CD4-positive, CD25-positive, alpha-beta regulatory T cell (primary cell): ENCODE measurements around the gene MCAT. TPM values are rescaled to one million over a fixed set of nuclear protein-coding genes. Genes with fewer than 3 reads are reported as not detected.
A peak's percentile ranks its signal among the peaks of the same experiment; 100 is the strongest.

Experiments used
- ATAC-seq, 2 donors: fragments of 150-1000 bp; cut with Tn5 transposase; one replicate each; pipeline ENCODE4 v1.10.0; 2021; ENCODE audit warnings: low read depth in 2 of 2, moderate number of reproducible peaks in 2 of 2, moderate library complexity in 1 of 2
- DNase-seq, 3 donors: peaks; one replicate each; pipeline versions ENCODE4 v3.0.0 to v3.0.0-alpha.2; 2012 to 2022; ENCODE audit warnings: mixed read lengths in 1 of 3
- H3K27ac ChIP-seq: one replicate; pipeline ENCODE4 v1.7.0; 2013; ENCODE audit warnings: mild to moderate bottlenecking, low read length; ENCODE audit not compliant: insufficient read depth, poor library complexity, severe bottlenecking
- H3K27me3 ChIP-seq: one replicate; pipeline ENCODE4 v1.7.0; 2013; ENCODE audit warnings: low read length; ENCODE audit not compliant: control insufficient read depth, insufficient read depth
- H3K36me3 ChIP-seq: one replicate; pipeline ENCODE4 v1.7.0; 2013; ENCODE audit warnings: mild to moderate bottlenecking, low read length, moderate library complexity; ENCODE audit not compliant: control insufficient read depth, insufficient read depth
- H3K4me1 ChIP-seq: 2 replicates; pipeline ENCODE4 v1.7.0; 2013; ENCODE audit warnings: mild to moderate bottlenecking, low read length; ENCODE audit not compliant: insufficient read depth, control insufficient read depth, poor library complexity, severe bottlenecking
- H3K4me3 ChIP-seq: one replicate; pipeline ENCODE4 v1.7.0; 2013; ENCODE audit warnings: low read depth, mild to moderate bottlenecking, low read length, moderate library complexity
- H3K9me3 ChIP-seq, 2 experiments: 1 replicate in 1 of 2; 2 replicates in 1 of 2; pipeline ENCODE4 v1.7.0; 2013; ENCODE audit warnings: low read length in 2 of 2, mild to moderate bottlenecking in 1 of 2, moderate library complexity in 1 of 2; ENCODE audit not compliant: control insufficient read depth in 2 of 2
- H3K27ac Mint-ChIP-seq, 3 donors: one replicate each; pipeline ENCODE4 v1.8.0; 2020 to 2022; ENCODE audit warnings: mild to moderate bottlenecking in 3 of 3, mixed read lengths in 3 of 3, moderate library complexity in 2 of 3
- H3K27me3 Mint-ChIP-seq: one replicate; pipeline ENCODE4 v1.8.0; 2022; ENCODE audit warnings: mild to moderate bottlenecking, mixed read lengths
- H3K36me3 Mint-ChIP-seq: one replicate; pipeline ENCODE4 v1.8.0; 2020; ENCODE audit warnings: mixed read lengths
- H3K4me1 Mint-ChIP-seq, 4 donors: one replicate each; pipeline ENCODE4 v1.8.0; 2020 to 2022; ENCODE audit warnings: mixed read lengths in 4 of 4, mild to moderate bottlenecking in 1 of 4
- H3K4me3 Mint-ChIP-seq, 4 donors: one replicate each; pipeline ENCODE4 v1.8.0; 2020 to 2022; ENCODE audit warnings: mild to moderate bottlenecking in 4 of 4, mixed read lengths in 4 of 4, moderate library complexity in 3 of 4
- H3K9me3 Mint-ChIP-seq, 7 donors: one replicate each; pipeline ENCODE4 v1.8.0; 2020 to 2022; ENCODE audit warnings: mixed read lengths in 7 of 7, mild to moderate bottlenecking in 3 of 7, moderate library complexity in 2 of 7
- polyA plus RNA-seq, 4 donors: library from polyadenylated mRNA; unstranded; fragments of 300-500 nt; fragmentation: Illumina TruSeq; gene quantifications; one replicate each; pipeline ENCODE4 v1.2.3, GENCODE V29; 2021
- total RNA-seq: library from RNA; stranded (reverse); gene quantifications from one replicate; pipeline ENCODE4 v1.2.3, GENCODE V29; 2022

The MCAT gene
- total and polyA plus RNA-seq, 5 donors from 2014 or later, result 5.4 to 9.8 (median 8.4) TPM

DNA sequence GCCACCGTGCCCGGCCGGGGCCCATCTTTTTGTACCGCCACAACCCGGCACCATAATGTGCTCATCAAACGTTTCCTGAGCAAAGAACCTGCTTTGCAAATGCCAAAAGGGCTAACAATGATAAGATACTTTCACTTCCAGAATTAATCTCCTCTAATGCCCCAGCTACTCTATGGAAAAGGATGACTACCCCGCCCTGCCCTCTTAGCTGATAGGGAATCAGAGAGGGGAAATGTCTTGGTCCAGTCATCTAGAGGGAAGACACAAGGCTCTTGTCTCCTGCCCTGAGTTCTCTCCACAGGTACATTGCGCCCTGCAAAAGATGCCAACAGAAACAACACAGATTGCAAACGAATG is 54.6 kb downstream of the MCAT start:
- H3K4me3 Mint-ChIP-seq, result peak overlapping the region; percentile 91 to 95 (median 92)
- H3K27me3 ChIP-seq, result no peaks in the 10 kb centered on the region
- H3K36me3 Mint-ChIP-seq, result peaks cover 5% of the 10 kb centered on the region
- H3K27me3 Mint-ChIP-seq, result no peaks in the 10 kb centered on the region
- H3K4me3 ChIP-seq, result peak overlapping the region; percentile 93
- H3K9me3 Mint-ChIP-seq, result no peaks in the 10 kb centered on the region
- H3K27ac Mint-ChIP-seq, result peak overlapping the region in 2 of 3 donors; percentile 43 to 87
- DNase-seq (no peak), ATAC-seq (no peak)
- peak overlapping the region; percentile 56 for H3K27ac ChIP-seq
- H3K4me1 ChIP-seq, result peaks cover 15% of the 10 kb centered on the region
- H3K36me3 ChIP-seq, result no peaks in the 10 kb centered on the region
- no peaks in the 10 kb centered on the region for H3K9me3 ChIP-seq
- H3K4me1 Mint-ChIP-seq, result peaks cover 0 to 20% (median 11%) of the 10 kb centered on the region in 4 donors

DNA sequence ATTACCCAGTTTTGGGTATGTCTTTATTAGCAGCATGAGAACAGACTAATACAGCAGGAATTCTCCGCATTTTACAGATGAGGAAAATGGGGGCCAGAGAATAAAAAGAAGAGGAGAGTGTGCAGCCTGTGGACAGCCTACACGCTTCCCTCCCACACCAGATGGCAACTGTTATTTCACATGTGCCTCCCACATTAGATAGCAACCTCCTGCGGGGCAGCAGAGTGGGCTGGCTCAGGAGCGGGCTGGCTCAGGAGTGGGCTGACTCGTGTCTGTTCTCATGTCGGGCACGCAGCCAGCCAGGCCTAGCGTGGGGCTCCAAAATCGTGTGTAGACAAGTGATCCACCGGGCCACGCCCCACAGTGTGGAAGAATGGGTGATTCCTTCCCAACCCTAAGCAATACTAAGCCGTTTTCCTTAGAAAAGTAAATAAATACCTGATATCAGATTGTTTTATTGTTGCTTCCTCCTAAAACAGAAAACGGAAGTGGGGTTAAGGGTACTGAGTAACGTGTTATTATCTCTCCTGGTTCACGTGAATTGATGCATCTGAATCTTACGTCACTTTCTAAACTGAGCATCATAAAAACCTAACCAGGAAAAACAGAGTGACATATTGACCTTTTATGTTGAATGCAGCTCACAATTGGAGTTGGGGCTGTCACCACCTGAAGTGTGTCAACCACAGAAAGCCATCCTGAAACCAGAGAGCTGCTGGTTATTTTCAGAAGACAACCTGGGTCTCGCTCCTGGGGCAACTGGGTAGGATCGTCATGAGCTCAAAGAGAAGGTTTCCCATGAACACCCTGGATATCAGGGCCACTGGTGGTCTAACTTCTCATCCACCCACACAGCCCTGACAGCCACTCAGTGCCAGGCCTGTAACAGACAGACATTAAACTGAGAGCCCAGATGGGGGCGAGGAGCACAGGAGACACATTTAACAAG is 57.3 kb downstream of the MCAT start:
- H3K9me3 Mint-ChIP-seq, result no peaks in the 10 kb centered on the region
- H3K27ac Mint-ChIP-seq, result peak overlapping the region in 2 of 3 donors; percentile 31 to 48
- peak overlapping the region; percentile 33 to 75 (median 52) for H3K4me3 Mint-ChIP-seq
- H3K9me3 ChIP-seq, result no peaks in the 10 kb centered on the region
- H3K27me3 ChIP-seq, result no peaks in the 10 kb centered on the region
- DNase-seq, result peak in 1 of 3 donors; percentile 29
- no peak for ATAC-seq
- no peak overlapping the region for H3K4me3 ChIP-seq
- H3K4me1 ChIP-seq, result peaks cover 15% of the 10 kb centered on the region
- no peak overlapping the region for H3K27ac ChIP-seq
- peaks cover 0 to 20% (median 11%) of the 10 kb centered on the region in 4 donors for H3K4me1 Mint-ChIP-seq
- peaks cover 5% of the 10 kb centered on the region for H3K36me3 Mint-ChIP-seq
- H3K27me3 Mint-ChIP-seq, result no peaks in the 10 kb centered on the region
- no peaks in the 10 kb centered on the region for H3K36me3 ChIP-seq

Other genes starting within 250 kb of the MCAT start
- 60.8 TPM for gene PACSIN2, start 128.2 kb downstream of the MCAT start, total RNA-seq
- gene PACSIN2, start 128.2 kb downstream of the MCAT start, polyA plus RNA-seq, result 10 to 100 TPM; 27.5 to 38.1 (median 34.7) TPM
- 4.2 TPM for gene TTLL1, start 54.0 kb downstream of the MCAT start, total RNA-seq
- gene TTLL1, start 54.0 kb downstream of the MCAT start, polyA plus RNA-seq, result 1 to 10 TPM; 7.5 to 8.1 (median 7.9) TPM
- gene BIK, start 32.6 kb downstream of the MCAT start, total RNA-seq, result 1.7 TPM
- gene BIK, start 32.6 kb downstream of the MCAT start, polyA plus RNA-seq, result 1 to 10 TPM; 4.7 to 10.0 (median 7.5) TPM
- 79.9 TPM for gene TSPO, start 8.2 kb upstream of the MCAT start, total RNA-seq
- 100 to 1,000 TPM; 332 to 603 (median 474) TPM for gene TSPO, start 8.2 kb upstream of the MCAT start, polyA plus RNA-seq
- 14.1 TPM for gene TTLL12, start 43.7 kb upstream of the MCAT start, total RNA-seq
- gene TTLL12, start 43.7 kb upstream of the MCAT start, polyA plus RNA-seq, result 10 to 100 TPM; 20.8 to 23.7 (median 21.8) TPM
- gene SCUBE1, start 200.0 kb upstream of the MCAT start, total RNA-seq, result 0.74 TPM
- not detected for gene SCUBE1, start 200.0 kb upstream of the MCAT start, polyA plus RNA-seq